Testis (tissue), 2 donors: ENCODE measurements around the gene NUP50.

ENCODE experiments used
- CTCF ChIP-seq, 3 experiments: fragments of 450-650 bp in 2 of 3; fragments of 200-600 bp in 1 of 3; sonication (generic) in 1 of 3; IDR thresholded peaks; one replicate each; pipeline ENCODE4 v1.5.1; 2016 to 2019; ENCODE audit warnings: antibody characterized with exemption in 3 of 3, mild to moderate bottlenecking in 2 of 3, moderate library complexity in 1 of 3
- POLR2A ChIP-seq: fragments of 450-650 bp; IDR thresholded peaks from one replicate; pipeline ENCODE4 v1.6.1; 2017; ENCODE audit warnings: antibody characterized with exemption, mild to moderate bottlenecking, moderate library complexity

GRCh38 chr22:45217806-45218205 is 54.1 kb downstream of the NUP50 start:
- TF ChIP-seq CTCF (IDR thresholded peaks at IDR 0.05) = no peak
- TF ChIP-seq POLR2A = no peak
